ENCODE results near the gene ARHGEF2. TPM values are rescaled to one million over a fixed set of nuclear protein-coding genes. Genes with fewer than 3 reads are reported as not detected.

ARHGEF2 gene
- total and polyA plus RNA-seq, 10 of the 15 experiments (the other 5 are each of a cell fraction or from before 2014, with no cell fraction given), result 8.1 to 113 (median 69.9) TPM

- SMC1A ChIA-PET (ENCODE audit: uncharacterized antibody, unreplicated experiment), result interaction anchor here (0.6 to 9.7 kb wide), 10 partner anchors 12 to 216 kb away, joined by 3 to 152 read pairs (median 3); partner anchors contain the start of genes ARHGEF2 and KHDC4
These were observed 18.1 kb downstream of the ARHGEF2 start for GRCh38 chr1:155960081-155960745.

More at GRCh38 chr1:155960081-155960745, 18.1 kb downstream of the ARHGEF2 start:
- in situ Hi-C loops (cut with MboI), result no loop called here
- TF ChIP-seq ZNF384 (IDR thresholded peaks at IDR 0.05; ENCODE audit: borderline replicate concordance, low read depth, low read length) (peak; percentile 63; the same call in 1 of the 2 replicates), MEF2B (IDR thresholded peaks at IDR 0.05; ENCODE audit: partially characterized antibody, poor library complexity, severe bottlenecking) (peak; percentile 31), NFYB (IDR thresholded peaks at IDR 0.05; ENCODE audit: insufficient read depth, low read depth, low read length) (no peak), ELK1 (IDR thresholded peaks at IDR 0.05; ENCODE audit: low read depth, low read length) (no peak)
- peaks cover 38 to 54% of the 10 kb centered on the region in 2 experiments for H3K36me3 ChIP-seq (ENCODE audit: control insufficient read depth in 2 of 2, insufficient read depth in 2 of 2, low read length in 1 of 2)
- peak; percentile 74 for ATAC-seq
- peak overlapping the region; percentile 44; the same call in 1 of the 2 replicates for H3K4me3 ChIP-seq
- peak overlapping the region; percentile 83 for H3K4me2 ChIP-seq (ENCODE audit: control insufficient read depth, insufficient read depth)
- no peaks in the 10 kb centered on the region for H3K27me3 ChIP-seq (replicated peaks in 1 of 2; ENCODE audit: control insufficient read depth in 2 of 2, insufficient read depth in 2 of 2, low read length in 1 of 2)
- peak overlapping the region; percentile 37; the same call in 1 of the 2 replicates for H3K9ac ChIP-seq (ENCODE audit: control insufficient read depth, insufficient read depth, low read length)
- no peak for DNase-seq (ENCODE audit: low read depth, low spot score)
- H3K27ac ChIP-seq (ENCODE audit: control insufficient read depth, insufficient read depth), result peak overlapping the region; percentile 68
- CTCF ChIA-PET, result interaction anchor here (0.6 to 3.9 kb wide), 14 partner anchors 8 to 787 kb away, joined by 3 to 39 read pairs (median 4); partner anchors contain the start of gene KRTCAP2
- WGBS (ENCODE audit: insufficient coverage, insufficient replicate concordance, low lambda C conversion rate, missing lambda C conversion rate), result 2% methylated on average over 3 of the region's 3 CpGs
- H2AFZ ChIP-seq (ENCODE audit: control insufficient read depth, low read depth, low read length), result no peak overlapping the region
- POLR2A ChIA-PET, result interaction anchor here (0.5 to 8.4 kb wide), 8 partner anchors 11 to 421 kb away, joined by 3 to 180 read pairs (median 5); partner anchors contain the start of gene ARHGEF2
- no TSS peak for BruUV-seq (replicated peaks)
- no peak for FAIRE-seq
- RAD21 ChIA-PET (ENCODE audit: unreplicated experiment), result interaction anchor here (0.7 to 7.5 kb wide), 11 partner anchors 10 to 106 kb away, joined by 3 to 72 read pairs (median 6); partner anchors contain the start of gene ARHGEF2
- peaks cover 1% of the 10 kb centered on the region for H3K79me2 ChIP-seq (ENCODE audit: control insufficient read depth, insufficient read depth, low read length)
- H3K4me1 ChIP-seq (ENCODE audit: control insufficient read depth, insufficient read depth, low read length), result peaks cover 39% of the 10 kb centered on the region
- H4K20me1 ChIP-seq (ENCODE audit: control insufficient read depth, insufficient read depth), result no peaks in the 10 kb centered on the region
- intact Hi-C loops (cut with micrococcal nuclease; ENCODE audit: unreplicated experiment), result no loop called here
- H3K9me3 ChIP-seq (replicated peaks; ENCODE audit: control insufficient read depth, insufficient read depth, low read length), result no peaks in the 10 kb centered on the region

All from GM12878 (cell line).